ENCODE measurements around the gene LBHD2. TPM values are rescaled to one million over a fixed set of nuclear protein-coding genes. Genes with fewer than 3 reads are reported as not detected.
A peak's percentile ranks its signal among the peaks of the same experiment; 100 is the strongest.
"Not testable (repeated sequence)": the region's sequence is repeated elsewhere in the genome, so short reads cannot be mapped to it uniquely, and the experiment has no call there.

LBHD2 gene
- 0.94 and 2.7 TPM in 2 replicates for total RNA-seq
- not detected for polyA plus RNA-seq (2012)

GRCh38 chr14:103084021-103084919 lies at the start of gene LBHD2:
TSS of gene LBHD2 (plus strand) at chr14:103084210. CDS start at chr14:103086013, 1,803 bp downstream.
- DNase-seq (ENCODE audit: low read depth) = no peak

GRCh38 chr14:103041464-103041863 lies 42.5 kb upstream of the LBHD2 start:
- no peak for DNase-seq (ENCODE audit: low read depth)

- DNase-seq (ENCODE audit: low read depth) = no peak
These were observed 40.6 kb upstream of the LBHD2 start for GRCh38 chr14:103043257-103044015.

- DNase-seq (ENCODE audit: low read depth) = no peak
These were observed 38.6 kb upstream of the LBHD2 start for GRCh38 chr14:103045371-103045869.

- not testable (repeated sequence) for DNase-seq (ENCODE audit: low read depth)
These were observed 36.6 kb upstream of the LBHD2 start for GRCh38 chr14:103047453-103047852.

- no peak for DNase-seq (ENCODE audit: low read depth)
These were observed 33.1 kb upstream of the LBHD2 start for GRCh38 chr14:103050935-103051334.

GRCh38 chr14:103052407-103052806 lies 31.6 kb upstream of the LBHD2 start:
- DNase-seq (ENCODE audit: low read depth) = no peak

GRCh38 chr14:103055695-103056094 lies 28.3 kb upstream of the LBHD2 start:
- DNase-seq (ENCODE audit: low read depth) = no peak

GRCh38 chr14:103056322-103057027 lies 27.5 kb upstream of the LBHD2 start:
- peak; percentile 52 for DNase-seq (ENCODE audit: low read depth)

GRCh38 chr14:103057028-103057371 lies 27.0 kb upstream of the LBHD2 start:
- peak; percentile 24 for DNase-seq (ENCODE audit: low read depth)

- peak; percentile 93 for DNase-seq (ENCODE audit: low read depth)
These were observed 26.4 kb upstream of the LBHD2 start, which contains the start of gene CDC42BPB for GRCh38 chr14:103057372-103058163. TSS of gene CDC42BPB (minus strand) at chr14:103057549. CDS start at chr14:103057173, 376 bp downstream.

- no peak for DNase-seq (ENCODE audit: low read depth)
These were observed 25.6 kb upstream of the LBHD2 start for GRCh38 chr14:103058164-103059055.

- no peak for DNase-seq (ENCODE audit: low read depth)
These were observed 24.5 kb upstream of the LBHD2 start for GRCh38 chr14:103059556-103059955.

GRCh38 chr14:103061482-103061976 lies 22.5 kb upstream of the LBHD2 start:
- no peak for DNase-seq (ENCODE audit: low read depth)

GRCh38 chr14:103064436-103064835 lies 19.6 kb upstream of the LBHD2 start:
- DNase-seq (ENCODE audit: low read depth) = no peak

GRCh38 chr14:103064978-103065377 lies 19.0 kb upstream of the LBHD2 start:
- no peak for DNase-seq (ENCODE audit: low read depth)

GRCh38 chr14:103065861-103066260 lies 18.1 kb upstream of the LBHD2 start:
- no peak for DNase-seq (ENCODE audit: low read depth)

GRCh38 chr14:103066399-103066798 lies 17.6 kb upstream of the LBHD2 start:
- no peak for DNase-seq (ENCODE audit: low read depth)

Data from myocyte (in vitro differentiated cells).